Uterus (tissue), 2 donors: ENCODE measurements around the gene GRM8.

Experiments
- POLR2A ChIP-seq, 2 donors: fragments of 450-650 bp; IDR thresholded peaks; one replicate each; pipeline ENCODE4 v1.6.1; 2016; ENCODE audit warnings: antibody characterized with exemption in 2 of 2, mild to moderate bottlenecking in 1 of 2, moderate library complexity in 1 of 2
- TF ChIP-seq, protein P1 (sequence below), 4 experiments: fragments of 200-600 bp in 2 of 4; fragments of 450-650 bp in 2 of 4; sonication (generic) in 2 of 4; IDR thresholded peaks; one replicate each; pipeline ENCODE4 v1.5.1; 2016 to 2019; ENCODE audit warnings: antibody characterized with exemption in 4 of 4, mild to moderate bottlenecking in 2 of 4, moderate library complexity in 1 of 4

DNA sequence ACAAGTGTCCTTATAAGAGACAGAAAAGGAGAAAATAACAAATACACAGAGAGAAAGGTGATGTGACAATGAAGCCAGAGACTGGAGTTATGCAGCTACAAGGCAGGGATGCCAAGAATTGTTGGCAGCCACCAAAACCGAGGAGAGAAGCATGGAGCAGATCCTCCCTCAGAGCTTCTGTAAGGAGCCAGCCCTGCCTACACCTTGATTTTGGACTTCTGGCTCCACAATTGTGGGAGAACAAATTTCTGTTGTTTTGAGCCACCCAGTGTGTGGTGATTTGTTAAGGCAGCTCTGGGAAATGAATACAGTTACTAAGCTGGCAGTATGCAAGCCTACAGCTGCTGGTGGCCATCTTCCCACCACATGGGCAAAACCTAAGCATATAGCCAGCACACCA, 163.6 kb downstream of the GRM8 start:
- TF ChIP-seq, protein P1, sequence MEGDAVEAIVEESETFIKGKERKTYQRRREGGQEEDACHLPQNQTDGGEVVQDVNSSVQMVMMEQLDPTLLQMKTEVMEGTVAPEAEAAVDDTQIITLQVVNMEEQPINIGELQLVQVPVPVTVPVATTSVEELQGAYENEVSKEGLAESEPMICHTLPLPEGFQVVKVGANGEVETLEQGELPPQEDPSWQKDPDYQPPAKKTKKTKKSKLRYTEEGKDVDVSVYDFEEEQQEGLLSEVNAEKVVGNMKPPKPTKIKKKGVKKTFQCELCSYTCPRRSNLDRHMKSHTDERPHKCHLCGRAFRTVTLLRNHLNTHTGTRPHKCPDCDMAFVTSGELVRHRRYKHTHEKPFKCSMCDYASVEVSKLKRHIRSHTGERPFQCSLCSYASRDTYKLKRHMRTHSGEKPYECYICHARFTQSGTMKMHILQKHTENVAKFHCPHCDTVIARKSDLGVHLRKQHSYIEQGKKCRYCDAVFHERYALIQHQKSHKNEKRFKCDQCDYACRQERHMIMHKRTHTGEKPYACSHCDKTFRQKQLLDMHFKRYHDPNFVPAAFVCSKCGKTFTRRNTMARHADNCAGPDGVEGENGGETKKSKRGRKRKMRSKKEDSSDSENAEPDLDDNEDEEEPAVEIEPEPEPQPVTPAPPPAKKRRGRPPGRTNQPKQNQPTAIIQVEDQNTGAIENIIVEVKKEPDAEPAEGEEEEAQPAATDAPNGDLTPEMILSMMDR (IDR thresholded peaks at IDR 0.05) = no peak
- TF ChIP-seq POLR2A (IDR thresholded peaks at IDR 0.05) = no peak
